SK-N-MC (cell line): ENCODE data around the gene LRRIQ1.

ENCODE experiments used
- DNase-seq: peaks from one replicate; pipeline ENCODE4 v3.0.0-alpha.2; 2011; ENCODE audit warnings: low read depth, low spot score
- H3K27ac ChIP-seq: fragments of 200-600 bp; sonication (generic); 2 replicates; pipeline ENCODE4 v1.5.1; 2016; ENCODE audit warnings: mixed run types
- H3K36me3 ChIP-seq: fragments of 200-600 bp; sonication (generic); 2 replicates; pipeline ENCODE4 v1.6.1; 2017; ENCODE audit warnings: antibody characterized with exemption, low read length, mixed read lengths; ENCODE audit not compliant: insufficient read depth
- H3K4me3 ChIP-seq: fragments of 200-600 bp; sonication (generic); 2 replicates; pipeline ENCODE4 v1.5.1; 2016
- H3K9ac ChIP-seq: fragments of 200-600 bp; sonication (generic); 2 replicates; pipeline ENCODE4 v1.8.0; 2017; ENCODE audit warnings: mixed run types, mixed read lengths; ENCODE audit not compliant: insufficient read length
- H3K9me3 ChIP-seq: fragments of 200-600 bp; sonication (generic); 2 replicates; pipeline ENCODE4 v1.6.1; 2017; ENCODE audit warnings: low read depth, mild to moderate bottlenecking, antibody characterized with exemption, low read length, moderate library complexity, mixed read lengths
- EZH2 ChIP-seq: fragments of 200-600 bp; sonication (generic); IDR thresholded peaks from one replicate; pipeline ENCODE4 v1.6.1; 2017; ENCODE audit warnings: antibody characterized with exemption
- FOXP2 ChIP-seq: optimal IDR thresholded peaks from 2 replicates; pipeline ENCODE3; 2011; ENCODE audit warnings: mild to moderate bottlenecking, moderate library complexity; ENCODE audit not compliant: insufficient read depth; ENCODE audit errors: extremely low read length, control extremely low read depth
- POLR2AphosphoS5 ChIP-seq: IDR thresholded peaks from 2 replicates; pipeline ENCODE4 v1.6.1; 2012; ENCODE audit warnings: mild to moderate bottlenecking, low read depth, low read length, borderline replicate concordance

The LRRIQ1 gene

DNA sequence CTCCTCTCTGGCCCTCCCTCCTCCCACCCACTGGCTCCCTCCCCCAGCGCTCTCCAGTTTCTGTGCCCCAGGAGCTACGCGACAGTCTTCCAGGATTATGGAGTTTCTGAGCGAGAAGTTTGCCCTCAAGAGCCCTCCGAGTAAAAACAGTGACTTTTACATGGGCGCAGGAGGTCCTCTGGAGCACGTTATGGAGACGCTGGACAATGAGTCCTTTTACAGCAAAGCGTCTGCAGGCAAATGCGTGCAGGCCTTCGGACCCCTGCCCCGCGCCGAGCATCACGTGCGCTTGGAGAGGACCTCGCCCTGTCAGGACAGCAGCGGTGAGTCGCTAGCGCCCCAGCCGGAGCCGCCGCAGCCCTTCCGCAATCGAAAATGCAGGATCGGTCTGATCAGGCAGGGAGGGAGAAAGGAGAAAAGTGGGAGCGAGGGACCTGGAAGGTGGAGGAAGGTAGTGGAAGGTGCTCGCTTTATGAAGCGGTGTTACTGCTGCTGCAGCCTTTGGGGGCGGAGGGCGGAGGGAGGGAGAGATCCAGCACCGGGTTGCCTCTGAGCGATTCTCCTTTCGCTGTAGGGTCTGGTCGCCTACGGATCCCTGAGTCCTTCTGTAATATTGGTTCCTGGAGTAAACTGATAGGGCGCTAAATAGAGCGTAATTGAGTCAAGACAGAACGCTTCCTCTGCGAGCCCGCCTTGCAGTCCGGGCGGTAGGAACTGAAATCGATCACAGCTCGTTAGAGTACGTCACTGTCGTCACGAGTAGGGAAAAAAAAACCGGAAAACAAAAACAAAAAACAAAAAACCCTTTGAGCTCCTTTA lies 244.2 kb downstream of the LRRIQ1 start, which contains the start of gene ALX1:
ALX1 (plus strand) TSS at position 56 of the 819 bp plus-strand sequence; CDS start at position 98, 42 bp downstream.
- Histone ChIP-seq H3K9ac (peak within 1 kb of the TSS; percentile 92), H3K36me3 (no peaks in the 10 kb centered on the region), H3K9me3 (no peaks in the 10 kb centered on the region), H3K27ac (peak within 1 kb of the TSS; percentile 93), H3K4me3 (peak within 1 kb of the TSS; percentile 95)
- TF ChIP-seq FOXP2 (no peak), POLR2AphosphoS5 (peak; percentile 61)
- peak; percentile 60 for DNase-seq

DNA sequence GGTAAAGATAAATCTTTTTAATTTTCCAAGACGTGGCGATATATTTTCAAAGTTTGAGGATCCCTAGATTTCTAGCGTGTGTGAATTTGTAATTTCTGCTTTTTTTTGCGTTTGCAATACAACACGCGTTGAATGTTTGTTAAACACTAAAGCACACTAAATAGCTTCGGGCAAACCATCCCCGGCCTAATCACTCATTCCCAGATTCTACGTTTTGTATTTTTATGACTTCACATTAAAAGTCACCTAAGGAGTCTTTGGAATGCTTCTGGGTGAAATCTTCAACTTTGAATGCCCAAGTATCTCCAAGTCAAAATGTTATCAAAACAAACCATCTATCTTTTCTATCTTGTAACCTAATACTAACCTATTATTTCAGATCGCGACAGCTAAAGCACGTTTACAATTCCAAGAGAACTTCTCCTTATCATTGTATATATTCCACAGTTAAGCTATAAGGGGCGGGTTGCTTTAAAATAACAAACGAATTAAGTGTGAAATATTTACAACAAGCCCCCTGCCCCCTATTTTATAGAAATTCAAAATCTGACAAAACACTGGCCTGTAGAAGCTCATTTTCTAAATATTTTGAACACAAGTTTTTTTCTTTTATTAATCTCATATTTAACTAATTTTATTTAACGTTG lies 245.0 kb downstream of the LRRIQ1 start:
- no peak for TF ChIP-seq EZH2
- TF ChIP-seq FOXP2: no peak
- no peak for TF ChIP-seq POLR2AphosphoS5
- Histone ChIP-seq H3K27ac (peak overlapping the region; percentile 93), H3K4me3 (peak overlapping the region; percentile 95), H3K9ac (peak overlapping the region; percentile 92), H3K9me3 (no peaks in the 10 kb centered on the region), H3K36me3 (no peaks in the 10 kb centered on the region)
- no peak for DNase-seq

DNA sequence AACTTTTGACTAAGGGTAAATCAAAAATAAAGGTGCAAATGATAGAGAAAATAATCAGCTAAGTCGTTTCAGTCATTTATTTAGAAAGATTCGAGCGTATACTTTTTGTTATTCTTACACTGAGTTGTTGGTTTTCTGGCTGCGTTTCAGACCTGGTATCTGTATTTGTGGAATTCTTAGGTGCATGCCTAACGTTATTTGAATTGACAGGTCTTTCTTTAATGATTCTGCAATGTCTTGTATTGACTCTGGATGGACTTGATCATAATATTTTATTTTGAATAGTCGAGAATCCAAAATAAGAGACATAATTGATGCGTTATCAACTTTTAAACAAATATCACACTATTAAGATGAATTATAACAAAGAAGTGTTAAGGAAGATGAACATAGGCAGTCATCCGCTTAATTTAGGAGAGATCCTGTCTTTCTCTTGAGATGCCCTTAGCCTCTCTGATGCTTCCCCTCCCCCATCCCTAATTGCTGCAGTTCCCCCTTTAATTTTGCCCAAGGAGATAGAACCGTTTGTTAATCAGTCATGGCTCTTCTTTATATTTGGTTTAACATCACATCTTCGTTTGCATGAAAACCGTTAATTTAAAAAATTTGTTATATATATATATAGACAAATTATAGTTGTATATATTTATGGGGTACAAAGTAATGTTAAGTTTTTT lies 245.6 kb downstream of the LRRIQ1 start:
- H3K27ac ChIP-seq: peak overlapping the region; percentile 93; the same call in 1 of the 2 replicates
- no peaks in the 10 kb centered on the region for H3K9me3 ChIP-seq
- peak overlapping the region; percentile 92 for H3K9ac ChIP-seq
- TF ChIP-seq FOXP2 (no peak), POLR2AphosphoS5 (no peak), EZH2 (no peak)
- DNase-seq: no peak
- H3K36me3 ChIP-seq: no peaks in the 10 kb centered on the region
- peak overlapping the region; percentile 95 for H3K4me3 ChIP-seq

DNA sequence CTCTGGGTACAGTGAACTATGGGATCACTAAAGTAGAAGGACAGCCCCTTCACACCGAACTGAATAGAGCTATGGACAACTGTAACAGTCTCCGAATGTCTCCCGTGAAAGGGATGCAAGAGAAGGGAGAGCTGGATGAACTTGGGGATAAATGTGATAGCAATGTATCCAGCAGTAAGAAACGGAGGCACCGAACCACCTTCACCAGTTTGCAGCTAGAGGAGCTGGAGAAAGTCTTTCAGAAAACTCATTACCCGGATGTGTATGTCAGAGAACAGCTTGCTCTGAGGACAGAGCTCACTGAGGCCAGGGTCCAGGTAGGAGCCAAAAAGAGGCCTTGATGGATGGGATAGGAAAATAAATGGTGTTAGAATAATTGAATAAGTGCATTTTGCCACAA lies 247.4 kb downstream of the LRRIQ1 start:
- TF ChIP-seq POLR2AphosphoS5 (no peak), EZH2 (no peak), FOXP2 (no peak)
- Histone ChIP-seq H3K27ac (peak overlapping the region; percentile 53; the same call in 1 of the 2 replicates), H3K36me3 (peaks cover 5% of the 10 kb centered on the region), H3K4me3 (peak overlapping the region; percentile 95), H3K9me3 (no peaks in the 10 kb centered on the region), H3K9ac (peak overlapping the region; percentile 67)
- no peak for DNase-seq
